Measurements from ENCODE around the gene LCT. TPM values are rescaled to one million over a fixed set of nuclear protein-coding genes. Genes with fewer than 3 reads are reported as not detected.
"Not testable (repeated sequence)": the region's sequence is repeated elsewhere in the genome, so short reads cannot be mapped to it uniquely, and the experiment has no call there.

LCT gene
- polyA plus RNA-seq, 4 donors, result 0.03 TPM; not detected in 3

- DNase-seq (ENCODE audit: low read depth in 4 of 4, low spot score in 3 of 4), result no peak
Observed at GRCh38 chr2:135798762-135799161, 38.2 kb downstream of the LCT start.

GRCh38 chr2:135798275-135798705 is 38.7 kb downstream of the LCT start:
- no peak for DNase-seq (ENCODE audit: low read depth in 4 of 4, low spot score in 3 of 4)

- peak in 3 of 4 donors; percentile 18 to 47 (median 20) for DNase-seq (ENCODE audit: low read depth in 4 of 4, low spot score in 3 of 4)
Observed at GRCh38 chr2:135797497-135798274, 39.3 kb downstream of the LCT start.

- no peak for DNase-seq (ENCODE audit: low read depth in 4 of 4, low spot score in 3 of 4)
Observed at GRCh38 chr2:135796606-135797005, 40.4 kb downstream of the LCT start.

- DNase-seq (ENCODE audit: low read depth in 4 of 4, low spot score in 3 of 4), result not testable (repeated sequence)
Observed at GRCh38 chr2:135795641-135796040, 41.3 kb downstream of the LCT start.

- no peak for DNase-seq (ENCODE audit: low read depth in 4 of 4, low spot score in 3 of 4)
Observed at GRCh38 chr2:135792401-135793150, 44.4 kb downstream of the LCT start.

- no peak for DNase-seq (ENCODE audit: low read depth in 4 of 4, low spot score in 3 of 4)
Observed at GRCh38 chr2:135791418-135792190, 45.4 kb downstream of the LCT start.

- no peak for DNase-seq (ENCODE audit: low read depth in 4 of 4, low spot score in 3 of 4)
Observed at GRCh38 chr2:135790423-135790822, 46.6 kb downstream of the LCT start.

GRCh38 chr2:135786823-135787222 is 50.2 kb downstream of the LCT start:
- DNase-seq (ENCODE audit: low read depth in 4 of 4, low spot score in 3 of 4), result no peak

- DNase-seq (ENCODE audit: low read depth in 4 of 4, low spot score in 3 of 4), result no peak
Observed at GRCh38 chr2:135785032-135785431, 52.0 kb downstream of the LCT start.

- DNase-seq (ENCODE audit: low read depth in 4 of 4, low spot score in 3 of 4), result no peak
Observed at GRCh38 chr2:135783439-135783838, 53.5 kb downstream of the LCT start.

- no peak for DNase-seq (ENCODE audit: low read depth in 4 of 4, low spot score in 3 of 4)
Observed at GRCh38 chr2:135782231-135782630, 54.8 kb downstream of the LCT start.

- DNase-seq (ENCODE audit: low read depth in 4 of 4, low spot score in 3 of 4), result no peak
Observed at GRCh38 chr2:135776367-135776766, 60.6 kb downstream of the LCT start.

- no peak for DNase-seq (ENCODE audit: low read depth in 4 of 4, low spot score in 3 of 4)
Observed at GRCh38 chr2:135775420-135775819, 61.6 kb downstream of the LCT start.

GRCh38 chr2:135773917-135774316 is 63.1 kb downstream of the LCT start:
- DNase-seq (ENCODE audit: low read depth in 4 of 4, low spot score in 3 of 4), result no peak

GRCh38 chr2:135773319-135773718 is 63.7 kb downstream of the LCT start:
- no peak for DNase-seq (ENCODE audit: low read depth in 4 of 4, low spot score in 3 of 4)

GRCh38 chr2:135768863-135769262 is 68.1 kb downstream of the LCT start:
- DNase-seq (ENCODE audit: low read depth in 4 of 4, low spot score in 3 of 4), result no peak

GRCh38 chr2:135762530-135762929 is 74.5 kb downstream of the LCT start:
- DNase-seq (ENCODE audit: low read depth in 4 of 4, low spot score in 3 of 4), result no peak

- no peak for DNase-seq (ENCODE audit: low read depth in 4 of 4, low spot score in 3 of 4)
Observed at GRCh38 chr2:135762022-135762421, 75.0 kb downstream of the LCT start.

GRCh38 chr2:135756692-135757091 is 80.3 kb downstream of the LCT start:
- no peak for DNase-seq (ENCODE audit: low read depth in 4 of 4, low spot score in 3 of 4)

GRCh38 chr2:135755573-135755972 is 81.4 kb downstream of the LCT start:
- no peak for DNase-seq (ENCODE audit: low read depth in 4 of 4, low spot score in 3 of 4)
